Activated CD8-positive, alpha-beta T cell treated with anti-CD3 and anti-CD28 coated beads, Interleukin-2, amount 10 ng/mL, durations not matched to agents 7 days and 5 days (primary cell): ENCODE results near the gene TOMM40L. TPM values are rescaled to one million over a fixed set of nuclear protein-coding genes. Genes with fewer than 3 reads are reported as not detected.

ENCODE experiments used
- ATAC-seq: fragments of 150-1000 bp; cut with Tn5 transposase; one replicate; pipeline ENCODE4 v1.10.0; 2021; ENCODE audit warnings: moderate library complexity
- CTCF ChIA-PET: fragments of 350-600 bp; sonication (Branson Sonifier 250); formaldehyde crosslinking; loops from one replicate; lab custom pipeline; 2021; ENCODE audit warnings: antibody characterized with exemption; lab: Charles Lee
- POLR2A ChIA-PET: fragments of 350-600 bp; sonication (Branson Sonifier 250); formaldehyde crosslinking; loops from one replicate; lab custom pipeline; 2021; ENCODE audit warnings: antibody characterized with exemption; lab: Charles Lee
- DNase-seq: peaks from one replicate; pipeline ENCODE4 v3.0.0-alpha.2; 2020
- H3K27ac Mint-ChIP-seq: one replicate; pipeline ENCODE4 v1.8.0; 2021; ENCODE audit warnings: mild to moderate bottlenecking, mixed read lengths
- H3K27me3 Mint-ChIP-seq: one replicate; pipeline ENCODE4 v1.8.0; 2021; ENCODE audit warnings: low read depth, mixed read lengths
- H3K36me3 Mint-ChIP-seq: one replicate; pipeline ENCODE4 v1.8.0; 2021; ENCODE audit warnings: low read depth, mixed read lengths
- H3K4me1 Mint-ChIP-seq: one replicate; pipeline ENCODE4 v1.8.0; 2021; ENCODE audit warnings: low read depth, mixed read lengths
- H3K4me3 Mint-ChIP-seq: one replicate; pipeline ENCODE4 v1.8.0; 2021; ENCODE audit warnings: mild to moderate bottlenecking, mixed read lengths
- H3K9me3 Mint-ChIP-seq: one replicate; pipeline ENCODE4 v1.8.0; 2022; ENCODE audit warnings: mixed read lengths; ENCODE audit not compliant: insufficient read depth
- total RNA-seq, 2 experiments: library from RNA; stranded (reverse); gene quantifications; one replicate each; pipeline ENCODE4 v1.2.3, GENCODE V29; 2021

TOMM40L gene
- total RNA-seq, 2 experiments from 2014 or later, result 19.1 to 22.0 TPM

GRCh38 chr1:161206411-161207140, 19.3 kb upstream of the TOMM40L start:
- CTCF ChIA-PET, result interaction anchor here (0.7 to 18.1 kb wide), 6 partner anchors 15 to 175 kb away, joined by 3 to 331 read pairs (median 10); partner anchors contain the start of genes APOA2, FCER1G, PPOX and TOMM40L
- DNase-seq (no peak), ATAC-seq (no peak)
- H3K4me1 Mint-ChIP-seq, result peaks cover 59% of the 10 kb centered on the region
- peaks cover 67% of the 10 kb centered on the region for H3K36me3 Mint-ChIP-seq
- H3K4me3 Mint-ChIP-seq, result no peak overlapping the region
- H3K9me3 Mint-ChIP-seq, result no peaks in the 10 kb centered on the region
- H3K27me3 Mint-ChIP-seq, result no peaks in the 10 kb centered on the region
- peak overlapping the region; percentile 67 for H3K27ac Mint-ChIP-seq
- POLR2A ChIA-PET, result interaction anchor here (0.8 to 1.2 kb wide), 3 partner anchors 18 to 30 kb away, joined by 3 to 4 read pairs (median 4); no protein-coding TSS in a partner anchor

- Mint-ChIP-seq H3K27ac (peak overlapping the region; percentile 7), H3K36me3 (peaks cover 72% of the 10 kb centered on the region), H3K4me3 (no peak overlapping the region), H3K4me1 (peaks cover 55% of the 10 kb centered on the region), H3K27me3 (no peaks in the 10 kb centered on the region), H3K9me3 (no peaks in the 10 kb centered on the region)
- DNase-seq (no peak), ATAC-seq (no peak)
- CTCF ChIA-PET, result interaction anchor here (0.7 to 18.1 kb wide), 5 partner anchors 15 to 175 kb away, joined by 3 to 331 read pairs (median 13); partner anchors contain the start of genes APOA2, FCER1G, PPOX and TOMM40L
- POLR2A ChIA-PET, result no interaction called here
These were observed 18.7 kb upstream of the TOMM40L start for GRCh38 chr1:161207173-161207572.

- H3K36me3 Mint-ChIP-seq, result peaks cover 73% of the 10 kb centered on the region
- H3K4me3 Mint-ChIP-seq, result no peak overlapping the region
- CTCF ChIA-PET, result interaction anchor here (0.7 to 18.1 kb wide), 12 partner anchors 8 to 173 kb away, joined by 3 to 331 read pairs (median 8); partner anchors contain the start of genes APOA2, FCER1G, NDUFS2 and PPOX
- no peaks in the 10 kb centered on the region for H3K27me3 Mint-ChIP-seq
- H3K9me3 Mint-ChIP-seq, result no peaks in the 10 kb centered on the region
- DNase-seq, result peak; percentile 84
- peaks cover 48% of the 10 kb centered on the region for H3K4me1 Mint-ChIP-seq
- POLR2A ChIA-PET, result interaction anchor here (1.0 to 3.2 kb wide), 2 partner anchors 8 to 96 kb away, joined by 3 to 24 read pairs; partner anchors contain the start of gene NDUFS2
- peak; percentile 89 for ATAC-seq
- H3K27ac Mint-ChIP-seq, result peak overlapping the region; percentile 57
These were observed 16.0 kb upstream of the TOMM40L start for GRCh38 chr1:161209790-161210409.

- Mint-ChIP-seq H3K36me3 (peaks cover 49% of the 10 kb centered on the region), H3K4me1 (peaks cover 57% of the 10 kb centered on the region), H3K4me3 (no peak overlapping the region), H3K27me3 (no peaks in the 10 kb centered on the region), H3K9me3 (no peaks in the 10 kb centered on the region), H3K27ac (peak overlapping the region; percentile 8)
- DNase-seq (no peak), ATAC-seq (no peak)
- ChIA-PET POLR2A (no interaction called here), CTCF (interaction anchor here (3.1 to 17.9 kb wide), 2 partner anchors 9 to 12 kb away, joined by 48 to 331 read pairs; partner anchors contain the start of genes ADAMTS4, NDUFS2 and TOMM40L)
These were observed 11.5 kb upstream of the TOMM40L start for GRCh38 chr1:161214369-161214768.

- H3K27me3 Mint-ChIP-seq, result no peaks in the 10 kb centered on the region
- peak within 1 kb of the TSS; percentile 70 for H3K4me3 Mint-ChIP-seq
- H3K27ac Mint-ChIP-seq, result peak within 1 kb of the TSS; percentile 84
- CTCF ChIA-PET, result interaction anchor here (1.0 to 17.9 kb wide), 4 partner anchors 10 to 167 kb away, joined by 3 to 331 read pairs (median 29); partner anchors contain the start of genes ADAMTS4, NDUFS2 and TOMM40L
- no peaks in the 10 kb centered on the region for H3K9me3 Mint-ChIP-seq
- peaks cover 50% of the 10 kb centered on the region for H3K4me1 Mint-ChIP-seq
- POLR2A ChIA-PET, result interaction anchor here (1.0 to 3.1 kb wide), 3 partner anchors 11 to 39 kb away, joined by 3 to 16 read pairs (median 7); partner anchors contain the start of genes NDUFS2 and TOMM40L
- DNase-seq (no peak), ATAC-seq (peak; percentile 37)
- H3K36me3 Mint-ChIP-seq, result peaks cover 42% of the 10 kb centered on the region
These were observed 10.8 kb upstream of the TOMM40L start, which contains the start of gene FCER1G for GRCh38 chr1:161215076-161215475. TSS of gene FCER1G (plus strand) at chr1:161215295. CDS start at chr1:161215322, 27 bp downstream.

DNA sequence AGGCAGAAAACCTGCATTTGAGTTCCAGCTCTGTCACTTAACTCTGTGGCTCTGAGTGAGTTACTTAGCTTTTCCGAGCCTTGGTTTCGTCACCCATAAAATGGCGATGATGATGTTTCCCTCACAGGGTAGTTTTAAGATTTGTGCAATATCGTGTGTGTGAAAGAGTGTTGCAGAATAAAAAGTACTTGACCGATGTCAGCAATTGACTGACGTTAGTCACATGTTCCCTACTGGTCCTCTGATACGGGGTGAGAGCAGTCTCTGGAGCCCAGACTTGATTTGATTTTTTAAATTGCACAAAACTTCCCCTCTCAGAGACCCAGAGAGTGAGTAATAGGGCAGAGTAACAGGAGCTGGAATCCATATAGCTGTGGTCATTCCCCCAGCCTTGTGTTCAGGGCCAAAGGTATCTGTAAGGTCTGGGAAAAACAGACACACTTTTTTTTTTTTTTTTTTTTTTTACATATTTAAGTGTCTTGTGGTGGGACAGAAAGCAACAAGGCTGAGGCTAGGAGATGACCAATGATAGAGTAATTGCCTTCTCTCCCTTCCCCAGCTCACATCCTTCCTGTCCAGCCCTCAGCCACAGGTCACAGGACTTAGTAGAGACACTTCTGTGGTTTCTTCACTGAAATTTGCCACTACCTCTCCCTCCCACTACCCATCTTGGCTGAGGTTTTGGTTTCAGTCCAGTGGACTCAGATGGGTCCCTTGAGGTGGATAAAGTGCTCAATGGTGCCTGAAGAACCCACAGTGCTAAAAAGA, 8.7 kb upstream of the TOMM40L start:
- ATAC-seq (peak; percentile 33), DNase-seq (no peak)
- peaks cover 52% of the 10 kb centered on the region for H3K4me1 Mint-ChIP-seq
- CTCF ChIA-PET, result interaction anchor here (0.8 to 17.9 kb wide), 8 partner anchors 9 to 165 kb away, joined by 3 to 331 read pairs (median 8); partner anchors contain the start of genes ADAMTS4, NDUFS2, PPOX and SDHC
- POLR2A ChIA-PET, result interaction anchor here (1.3 to 3.1 kb wide), 4 partner anchors 9 to 51 kb away, joined by 4 to 16 read pairs (median 6); partner anchors contain the start of genes NDUFS2, PPOX and TOMM40L
- H3K9me3 Mint-ChIP-seq, result no peaks in the 10 kb centered on the region
- H3K36me3 Mint-ChIP-seq, result peaks cover 28% of the 10 kb centered on the region
- H3K4me3 Mint-ChIP-seq, result peak overlapping the region; percentile 55
- no peaks in the 10 kb centered on the region for H3K27me3 Mint-ChIP-seq
- peak overlapping the region; percentile 77 for H3K27ac Mint-ChIP-seq

DNA sequence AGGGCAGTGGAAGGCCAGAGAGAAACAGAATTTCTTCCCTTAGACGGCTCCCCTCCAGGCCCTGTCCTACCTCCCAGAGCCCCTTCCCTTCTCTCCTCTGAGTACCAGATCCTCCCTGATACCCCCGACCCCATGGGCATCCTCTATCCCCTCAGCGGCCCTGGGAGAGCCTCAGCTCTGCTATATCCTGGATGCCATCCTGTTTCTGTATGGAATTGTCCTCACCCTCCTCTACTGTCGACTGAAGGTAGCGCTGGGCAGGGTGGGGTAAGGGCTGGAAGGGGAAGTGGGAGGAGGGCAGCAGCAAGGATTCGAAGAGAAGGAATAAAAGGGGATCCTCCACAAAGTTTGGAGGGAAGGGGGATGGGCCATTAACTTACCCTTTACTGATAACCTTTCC, 8.0 kb upstream of the TOMM40L start:
- Mint-ChIP-seq H3K4me3 (no peak overlapping the region), H3K4me1 (peaks cover 52% of the 10 kb centered on the region), H3K27me3 (no peaks in the 10 kb centered on the region), H3K27ac (peak overlapping the region; percentile 77), H3K9me3 (no peaks in the 10 kb centered on the region), H3K36me3 (peaks cover 24% of the 10 kb centered on the region)
- ChIA-PET POLR2A (interaction anchor here (0.5 to 3.1 kb wide), 4 partner anchors 16 to 52 kb away, joined by 3 to 16 read pairs (median 6); partner anchors contain the start of genes NDUFS2 and PPOX), CTCF (interaction anchor here (0.8 to 17.9 kb wide), 4 partner anchors 13 to 164 kb away, joined by 3 to 331 read pairs (median 18); partner anchors contain the start of genes ADAMTS4, NDUFS2 and PPOX)
- ATAC-seq (peak; percentile 6), DNase-seq (no peak)

DNA sequence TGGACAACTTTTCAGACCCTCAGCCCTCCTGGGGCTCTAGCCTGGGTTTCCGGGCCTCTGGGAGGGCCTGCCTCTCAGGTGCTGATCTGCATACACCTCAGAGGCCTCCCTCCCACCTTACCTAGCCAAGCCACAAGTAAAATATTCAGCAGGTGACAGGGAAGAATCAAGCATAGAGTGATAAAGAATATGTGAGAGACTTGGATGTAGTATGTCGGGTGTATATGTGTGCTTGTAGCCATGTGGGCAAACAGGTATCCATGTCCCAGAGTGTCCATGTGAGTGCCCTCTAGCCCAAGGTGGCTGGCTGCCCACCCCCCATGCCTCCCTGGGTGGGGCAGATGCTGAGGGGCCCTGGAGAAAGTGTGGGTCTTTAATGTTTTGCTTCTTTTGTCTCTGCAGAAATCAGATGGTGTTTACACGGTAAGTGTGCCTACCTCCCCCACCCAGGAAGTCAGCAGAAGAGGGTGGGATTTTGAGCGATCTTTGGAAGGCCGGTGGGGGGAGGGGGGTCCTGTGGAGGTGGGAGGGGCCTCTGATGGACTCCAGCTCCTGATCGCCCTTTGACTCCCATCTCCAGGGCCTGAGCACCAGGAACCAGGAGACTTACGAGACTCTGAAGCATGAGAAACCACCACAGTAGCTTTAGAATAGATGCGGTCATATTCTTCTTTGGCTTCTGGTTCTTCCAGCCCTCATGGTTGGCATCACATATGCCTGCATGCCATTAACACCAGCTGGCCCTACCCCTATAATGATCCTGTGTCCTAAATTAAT, 7.4 kb upstream of the TOMM40L start:
- no peaks in the 10 kb centered on the region for H3K27me3 Mint-ChIP-seq
- H3K9me3 Mint-ChIP-seq, result no peaks in the 10 kb centered on the region
- H3K4me3 Mint-ChIP-seq, result no peak overlapping the region
- ChIA-PET CTCF (interaction anchor here (1.3 to 17.9 kb wide), 6 partner anchors 10 to 164 kb away, joined by 5 to 331 read pairs (median 10); partner anchors contain the start of genes ADAMTS4, NDUFS2 and PPOX), POLR2A (interaction anchor here (1.5 to 1.9 kb wide), 2 partner anchors 17 to 53 kb away, joined by 4 to 7 read pairs; partner anchors contain the start of genes NDUFS2 and PPOX)
- H3K27ac Mint-ChIP-seq, result peak overlapping the region; percentile 77
- peaks cover 19% of the 10 kb centered on the region for H3K36me3 Mint-ChIP-seq
- DNase-seq (no peak), ATAC-seq (no peak)
- peaks cover 52% of the 10 kb centered on the region for H3K4me1 Mint-ChIP-seq

- Mint-ChIP-seq H3K4me1 (peaks cover 48% of the 10 kb centered on the region), H3K27ac (no peak overlapping the region), H3K4me3 (no peak overlapping the region), H3K9me3 (no peaks in the 10 kb centered on the region), H3K27me3 (no peaks in the 10 kb centered on the region), H3K36me3 (peaks cover 11% of the 10 kb centered on the region)
- ChIA-PET CTCF (interaction anchor here (0.8 to 17.9 kb wide), 9 partner anchors 9 to 163 kb away, joined by 3 to 331 read pairs (median 6); partner anchors contain the start of genes ADAMTS4, NDUFS2, PPOX and SDHC), POLR2A (interaction anchor here (1.9 kb wide), 1 partner anchor 18 kb away, joined by 7 read pairs; the partner anchor contains the start of gene NDUFS2)
- ATAC-seq (no peak), DNase-seq (no peak)
These were observed 6.6 kb upstream of the TOMM40L start for GRCh38 chr1:161219078-161219892.
